Subcutaneous adipose tissue (tissue), 4 donors: Measurements from ENCODE around the gene TRAM2. TPM values are rescaled to one million over a fixed set of nuclear protein-coding genes. Genes with fewer than 3 reads are reported as not detected.

Source experiments
- total RNA-seq, 4 donors: library from RNA; depleted of rRNA; stranded (reverse); fragments of >200 nt; gene quantifications; one replicate each; pipeline ENCODE4 v1.1.0, GENCODE V29; 2016
- TF ChIP-seq, protein P1 (sequence below): fragments of 450-650 bp; IDR thresholded peaks from one replicate; pipeline ENCODE4 v1.5.1; 2016; ENCODE audit warnings: low read depth, mild to moderate bottlenecking, control low read depth, antibody characterized with exemption, moderate library complexity

The TRAM2 gene
- total RNA-seq, 4 donors from 2014 or later, result 18.3 to 39.1 (median 27.6) TPM

DNA sequence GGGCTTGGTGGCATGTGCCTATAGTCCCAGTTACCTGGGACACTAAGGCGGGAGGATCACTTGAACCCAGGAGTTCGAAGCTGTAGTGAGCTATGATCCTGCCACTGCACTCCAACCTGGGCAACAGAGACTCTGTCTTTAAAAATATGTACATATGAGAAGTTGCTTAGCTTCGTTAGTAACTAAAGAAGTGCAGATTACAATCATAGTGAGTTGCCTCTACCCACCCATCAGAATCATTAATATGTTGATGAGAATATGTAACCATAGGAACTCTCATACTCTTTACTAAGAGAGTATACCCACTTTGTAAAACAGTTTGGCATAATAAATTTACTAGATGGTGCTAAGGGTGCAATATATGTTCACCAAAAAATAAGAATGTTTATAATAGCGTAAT lies 102.7 kb downstream of the TRAM2 start:
- TF ChIP-seq, protein P1, sequence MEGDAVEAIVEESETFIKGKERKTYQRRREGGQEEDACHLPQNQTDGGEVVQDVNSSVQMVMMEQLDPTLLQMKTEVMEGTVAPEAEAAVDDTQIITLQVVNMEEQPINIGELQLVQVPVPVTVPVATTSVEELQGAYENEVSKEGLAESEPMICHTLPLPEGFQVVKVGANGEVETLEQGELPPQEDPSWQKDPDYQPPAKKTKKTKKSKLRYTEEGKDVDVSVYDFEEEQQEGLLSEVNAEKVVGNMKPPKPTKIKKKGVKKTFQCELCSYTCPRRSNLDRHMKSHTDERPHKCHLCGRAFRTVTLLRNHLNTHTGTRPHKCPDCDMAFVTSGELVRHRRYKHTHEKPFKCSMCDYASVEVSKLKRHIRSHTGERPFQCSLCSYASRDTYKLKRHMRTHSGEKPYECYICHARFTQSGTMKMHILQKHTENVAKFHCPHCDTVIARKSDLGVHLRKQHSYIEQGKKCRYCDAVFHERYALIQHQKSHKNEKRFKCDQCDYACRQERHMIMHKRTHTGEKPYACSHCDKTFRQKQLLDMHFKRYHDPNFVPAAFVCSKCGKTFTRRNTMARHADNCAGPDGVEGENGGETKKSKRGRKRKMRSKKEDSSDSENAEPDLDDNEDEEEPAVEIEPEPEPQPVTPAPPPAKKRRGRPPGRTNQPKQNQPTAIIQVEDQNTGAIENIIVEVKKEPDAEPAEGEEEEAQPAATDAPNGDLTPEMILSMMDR, result no peak

DNA sequence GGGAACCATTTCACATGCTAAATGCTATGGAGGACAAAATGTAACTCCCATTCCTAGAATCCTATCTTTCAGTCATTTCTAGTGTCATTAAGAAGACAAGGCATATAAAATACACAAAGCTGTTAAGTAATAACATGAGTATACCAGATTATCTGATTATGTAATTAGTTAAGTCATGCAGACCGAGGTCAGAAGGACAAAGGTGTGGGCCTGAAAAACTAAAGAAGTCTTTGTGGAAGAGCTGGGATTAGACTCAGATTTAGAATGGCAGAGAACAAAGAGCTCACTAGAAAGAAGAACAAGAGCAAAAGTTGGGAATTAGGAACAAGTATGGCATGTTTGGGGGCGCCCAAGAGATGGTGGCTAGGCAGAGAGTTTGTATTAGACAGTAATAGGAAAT lies 119.8 kb downstream of the TRAM2 start:
- TF ChIP-seq, protein P1, result no peak

DNA sequence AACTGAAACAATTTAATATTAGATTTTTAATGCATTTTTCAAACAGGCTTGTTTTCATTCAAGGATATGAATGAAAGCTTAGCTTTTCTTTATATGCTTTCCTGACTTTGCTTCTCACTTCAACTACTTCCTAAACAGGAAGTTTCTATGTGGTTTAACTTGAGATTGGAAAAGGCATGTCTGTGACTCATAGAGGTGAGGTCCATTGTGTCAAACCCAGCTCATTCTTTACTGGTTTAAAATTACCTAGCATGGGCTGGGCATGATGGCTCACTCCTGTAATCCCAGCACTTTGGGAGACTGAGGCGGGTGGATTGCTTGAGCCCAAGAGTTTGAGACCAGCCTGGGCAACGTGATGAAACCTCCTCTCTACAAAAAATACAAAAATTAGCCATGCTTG lies 122.3 kb downstream of the TRAM2 start:
- TF ChIP-seq, protein P1, result no peak

Other genes starting within 250 kb of the TRAM2 start
- gene PAQR8, start 214.9 kb downstream of the TRAM2 start, total RNA-seq, result 1 to 10 TPM; 2.8 to 9.9 (median 4.3) TPM
- gene EFHC1, start 156.7 kb downstream of the TRAM2 start, total RNA-seq, result 10 to 100 TPM; 26.2 to 33.9 (median 27.3) TPM
- gene TMEM14A, start 94.1 kb upstream of the TRAM2 start, total RNA-seq, result 10 to 100 TPM; 12.6 to 26.9 (median 19.7) TPM
- gene GSTA2, start 186.4 kb upstream of the TRAM2 start, total RNA-seq, result not detected
- gene GSTA1, start 226.8 kb upstream of the TRAM2 start, total RNA-seq, result not detected